Ureter (tissue), 1 donor: ENCODE data around the gene ZNF432. TPM values are rescaled to one million over a fixed set of nuclear protein-coding genes. Genes with fewer than 3 reads are reported as not detected.
A peak's percentile ranks its signal among the peaks of the same experiment; 100 is the strongest.

Experiments used
- DNase-seq: peaks from one replicate; pipeline ENCODE4 v3.0.0-alpha.2; 2020; ENCODE audit warnings: low spot score
- total RNA-seq: library from RNA; stranded (reverse); gene quantifications from one replicate; pipeline ENCODE4 v1.2.4, GENCODE V29; 2023
- donor health status: DM: yes; HTN: yes; CAD: no.

Gene ZNF432
- total RNA-seq, 1 donor from 2014 or later: 19.7 TPM

- no peak for DNase-seq
These were observed 38.0 kb downstream of the ZNF432 start for GRCh38 chr19:52010674-52011073.

- peak; percentile 89 for DNase-seq
These were observed 40.7 kb downstream of the ZNF432 start, which contains the start of gene ZNF615 for GRCh38 chr19:52007806-52008557. ZNF615 (minus strand) TSS chr19:52008211; CDS start chr19:52003711, 4,500 bp downstream.

GRCh38 chr19:52007451-52007805 lies 41.2 kb downstream of the ZNF432 start:
- DNase-seq: no peak

- no peak for DNase-seq
These were observed 54.5 kb downstream of the ZNF432 start for GRCh38 chr19:51994048-51994644.

GRCh38 chr19:51993422-51993821 lies 55.2 kb downstream of the ZNF432 start:
- no peak for DNase-seq

- DNase-seq: peak; percentile 91
These were observed 62.0 kb downstream of the ZNF432 start, which contains the start of gene ZNF350 for GRCh38 chr19:51986309-51987291. ZNF350 (minus strand) TSS chr19:51986840; CDS start chr19:51974360, 12,480 bp downstream.

- no peak for DNase-seq
These were observed 65.3 kb downstream of the ZNF432 start for GRCh38 chr19:51983361-51983760.

Other genes with a start within 250 kb of the ZNF432 start
- 21.5 TPM for gene ZNF577, start 160.9 kb downstream of the ZNF432 start, total RNA-seq
- 23.6 TPM for gene ZNF649, start 143.8 kb downstream of the ZNF432 start, total RNA-seq
- gene ZNF613, start 121.4 kb downstream of the ZNF432 start, total RNA-seq: 10.2 TPM
- gene ZNF350, start 62.0 kb downstream of the ZNF432 start, total RNA-seq: 23.3 TPM
- gene ZNF615, start 40.6 kb downstream of the ZNF432 start, total RNA-seq: 14.9 TPM
- 10.0 TPM for gene ZNF614, start 20.5 kb downstream of the ZNF432 start, total RNA-seq
- 38.7 TPM for gene ZNF841, start 46.9 kb upstream of the ZNF432 start, total RNA-seq
- gene ZNF616, start 91.1 kb upstream of the ZNF432 start, total RNA-seq: 16.0 TPM
- 22.0 TPM for gene ZNF836, start 122.8 kb upstream of the ZNF432 start, total RNA-seq
- 259 TPM for gene PPP2R1A, start 141.2 kb upstream of the ZNF432 start, total RNA-seq
- gene ZNF766, start 220.7 kb upstream of the ZNF432 start, total RNA-seq: 31.8 TPM
- gene ZNF480, start 248.3 kb upstream of the ZNF432 start, total RNA-seq: 23.8 TPM